NT2/D1 (cell line): Measurements from ENCODE around the gene FCMR.

Experiments
- YY1 ChIP-seq: IDR thresholded peaks from 2 replicates; pipeline ENCODE4 v1.6.1; 2011; ENCODE audit not compliant: insufficient read length, insufficient read depth
- ZNF274 ChIP-seq: IDR thresholded peaks from 2 replicates; pipeline ENCODE4 v1.6.1; 2011; ENCODE audit warnings: mild to moderate bottlenecking, low read depth, low read length

GRCh38 chr1:206863266-206863665 is 58.5 kb downstream of the FCMR start:
- TF ChIP-seq YY1 (no peak), ZNF274 (no peak)
